Nephron progenitor cell (in vitro differentiated cells): ENCODE results near the gene NCF4.

ENCODE experiments used
- DNase-seq: peaks from one replicate; pipeline ENCODE4 v3.0.0; 2021
- H3K27ac Mint-ChIP-seq: 2 replicates; pipeline ENCODE4 v1.8.0; 2021; ENCODE audit warnings: mild to moderate bottlenecking, moderate library complexity, mixed read lengths
- H3K27me3 Mint-ChIP-seq: 2 replicates; pipeline ENCODE4 v1.8.0; 2021; ENCODE audit warnings: mild to moderate bottlenecking, low read depth, mixed read lengths; ENCODE audit not compliant: poor library complexity
- H3K36me3 Mint-ChIP-seq: 2 replicates; pipeline ENCODE4 v1.8.0; 2021; ENCODE audit warnings: low read depth, mixed read lengths
- H3K4me1 Mint-ChIP-seq: 2 replicates; pipeline ENCODE4 v1.8.0; 2021; ENCODE audit warnings: mixed read lengths
- H3K4me3 Mint-ChIP-seq: 2 replicates; pipeline ENCODE4 v1.8.0; 2021; ENCODE audit warnings: mild to moderate bottlenecking, moderate library complexity, mixed read lengths
- H3K9me3 Mint-ChIP-seq: 2 replicates; pipeline ENCODE4 v1.8.0; 2021; ENCODE audit warnings: mild to moderate bottlenecking, moderate library complexity, mixed read lengths
- CTCF ChIP-seq: fragments of 200-600 bp; sonication (generic); IDR thresholded peaks from 2 replicates; pipeline ENCODE4 v1.5.0; 2021; ENCODE audit warnings: antibody characterized with exemption

The NCF4 gene

GRCh38 chr22:36912694-36913426 lies 52.1 kb downstream of the NCF4 start:
- no peak for DNase-seq
- Mint-ChIP-seq H3K36me3 (no peaks in the 10 kb centered on the region), H3K4me3 (no peak overlapping the region), H3K27me3 (peaks cover 55% of the 10 kb centered on the region), H3K9me3 (no peaks in the 10 kb centered on the region), H3K4me1 (no peaks in the 10 kb centered on the region), H3K27ac (peak overlapping the region; percentile 26)
- no peak for TF ChIP-seq CTCF

GRCh38 chr22:36913427-36914389 lies 52.9 kb downstream of the NCF4 start, which contains the start of gene CSF2RB:
CSF2RB (plus strand) TSS chr22:36913628; CDS start chr22:36922208, 8,580 bp downstream.
- H3K36me3 Mint-ChIP-seq: no peaks in the 10 kb centered on the region
- peaks cover 55% of the 10 kb centered on the region for H3K27me3 Mint-ChIP-seq
- DNase-seq: no peak
- no peak within 1 kb of the TSS for H3K4me3 Mint-ChIP-seq
- TF ChIP-seq CTCF: no peak
- H3K9me3 Mint-ChIP-seq: no peaks in the 10 kb centered on the region
- H3K27ac Mint-ChIP-seq: peak within 1 kb of the TSS; percentile 26
- no peaks in the 10 kb centered on the region for H3K4me1 Mint-ChIP-seq

GRCh38 chr22:36914390-36914752 lies 53.6 kb downstream of the NCF4 start:
- Mint-ChIP-seq H3K27me3 (peaks cover 56% of the 10 kb centered on the region), H3K36me3 (no peaks in the 10 kb centered on the region), H3K4me1 (no peaks in the 10 kb centered on the region), H3K27ac (no peak overlapping the region), H3K4me3 (no peak overlapping the region), H3K9me3 (peaks cover 4% of the 10 kb centered on the region)
- TF ChIP-seq CTCF: no peak
- no peak for DNase-seq

- no peak overlapping the region for H3K27ac Mint-ChIP-seq
- H3K27me3 Mint-ChIP-seq: peaks cover 58% of the 10 kb centered on the region
- H3K4me3 Mint-ChIP-seq: no peak overlapping the region
- peaks cover 10% of the 10 kb centered on the region for H3K9me3 Mint-ChIP-seq
- no peak for DNase-seq
- peaks cover 4% of the 10 kb centered on the region for H3K4me1 Mint-ChIP-seq
- no peaks in the 10 kb centered on the region for H3K36me3 Mint-ChIP-seq
- no peak for TF ChIP-seq CTCF
These were observed 55.2 kb downstream of the NCF4 start for GRCh38 chr22:36916034-36916433.

GRCh38 chr22:36918586-36919284 lies 57.9 kb downstream of the NCF4 start:
- Mint-ChIP-seq H3K9me3 (peaks cover 10% of the 10 kb centered on the region), H3K36me3 (no peaks in the 10 kb centered on the region), H3K4me3 (no peak overlapping the region), H3K4me1 (peaks cover 19% of the 10 kb centered on the region), H3K27ac (no peak overlapping the region), H3K27me3 (peaks cover 40% of the 10 kb centered on the region)
- no peak for DNase-seq
- TF ChIP-seq CTCF: no peak
